ENCODE measurements around the gene SUGCT.

Gene SUGCT

DNA sequence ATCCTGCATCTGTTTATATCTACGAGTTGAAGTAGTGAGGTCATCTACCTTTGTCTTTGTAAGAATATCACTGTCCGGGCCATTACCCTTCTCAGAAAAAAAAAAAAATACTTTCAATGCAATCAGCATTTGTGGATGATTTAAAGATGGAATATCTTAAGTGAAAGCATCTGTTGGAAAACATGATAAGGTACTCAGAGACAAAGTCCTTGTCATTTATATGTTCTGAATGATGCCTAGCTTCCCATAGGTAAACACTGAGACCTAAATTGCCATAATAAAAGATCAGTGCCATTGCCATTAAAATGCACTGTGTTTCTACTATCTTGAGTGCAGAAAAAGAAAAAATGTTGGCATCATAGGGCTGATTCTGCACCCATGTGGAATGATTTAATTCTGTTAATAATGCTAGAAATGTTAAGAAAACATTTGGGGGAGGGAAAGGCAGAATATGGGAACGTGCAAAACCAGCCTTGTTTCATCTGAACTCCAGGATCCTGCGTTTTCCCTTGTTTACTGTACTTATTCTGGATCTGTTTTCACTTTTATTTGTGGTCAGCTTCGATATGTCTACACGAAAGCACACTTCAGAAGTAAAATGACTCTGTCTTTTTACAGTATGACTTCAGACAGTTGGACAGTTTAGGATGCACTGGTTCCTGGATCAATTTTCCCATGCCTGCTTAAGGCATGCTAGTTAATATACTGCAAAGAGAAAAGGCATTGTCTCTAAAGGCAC lies 669.8 kb downstream of the SUGCT start:
- TF ChIP-seq KLF16 (tag by site-specific recombination; IDR thresholded peaks at IDR 0.05): no peak
- TF ChIP-seq, protein P1, sequence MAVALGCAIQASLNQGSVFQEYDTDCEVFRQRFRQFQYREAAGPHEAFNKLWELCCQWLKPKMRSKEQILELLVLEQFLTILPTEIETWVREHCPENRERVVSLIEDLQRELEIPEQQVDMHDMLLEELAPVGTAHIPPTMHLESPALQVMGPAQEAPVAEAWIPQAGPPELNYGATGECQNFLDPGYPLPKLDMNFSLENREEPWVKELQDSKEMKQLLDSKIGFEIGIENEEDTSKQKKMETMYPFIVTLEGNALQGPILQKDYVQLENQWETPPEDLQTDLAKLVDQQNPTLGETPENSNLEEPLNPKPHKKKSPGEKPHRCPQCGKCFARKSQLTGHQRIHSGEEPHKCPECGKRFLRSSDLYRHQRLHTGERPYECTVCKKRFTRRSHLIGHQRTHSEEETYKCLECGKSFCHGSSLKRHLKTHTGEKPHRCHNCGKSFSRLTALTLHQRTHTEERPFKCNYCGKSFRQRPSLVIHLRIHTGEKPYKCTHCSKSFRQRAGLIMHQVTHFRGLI (tag by site-specific recombination; IDR thresholded peaks at IDR 0.05): no peak
- no peak for TF ChIP-seq HOXA7 (CRISPR knock-in tag; IDR thresholded peaks at IDR 0.05; ENCODE audit: borderline replicate concordance)
- TF ChIP-seq ZNF223 (tag by site-specific recombination; IDR thresholded peaks at IDR 0.05): no peak
- TF ChIP-seq TRIM28 (IDR thresholded peaks at IDR 0.05; ENCODE audit: borderline replicate concordance, low read length): no peak
- TF ChIP-seq ZNF214 (tag by site-specific recombination; IDR thresholded peaks at IDR 0.05; ENCODE audit: borderline replicate concordance): no peak
- TF ChIP-seq ZNF221 (tag by site-specific recombination; IDR thresholded peaks at IDR 0.05; ENCODE audit: borderline replicate concordance): no peak
- no peak for TF ChIP-seq ZNF626 (tag by site-specific recombination; IDR thresholded peaks at IDR 0.05)
- TF ChIP-seq, protein P2, sequence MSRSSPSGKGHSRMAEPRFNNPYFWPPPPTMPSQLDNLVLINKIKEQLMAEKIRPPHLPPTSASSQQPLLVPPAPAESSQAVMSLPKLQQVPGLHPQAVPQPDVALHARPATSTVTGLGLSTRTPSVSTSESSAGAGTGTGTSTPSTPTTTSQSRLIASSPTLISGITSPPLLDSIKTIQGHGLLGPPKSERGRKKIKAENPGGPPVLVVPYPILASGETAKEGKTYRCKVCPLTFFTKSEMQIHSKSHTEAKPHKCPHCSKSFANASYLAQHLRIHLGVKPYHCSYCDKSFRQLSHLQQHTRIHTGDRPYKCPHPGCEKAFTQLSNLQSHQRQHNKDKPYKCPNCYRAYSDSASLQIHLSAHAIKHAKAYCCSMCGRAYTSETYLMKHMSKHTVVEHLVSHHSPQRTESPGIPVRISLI (tag by site-specific recombination; IDR thresholded peaks at IDR 0.05): no peak
- TF ChIP-seq ZSCAN23 (tag by site-specific recombination; IDR thresholded peaks at IDR 0.05): no peak
- TF ChIP-seq BCL11A (tag by site-specific recombination; IDR thresholded peaks at IDR 0.05; ENCODE audit: low read depth): no peak
- TF ChIP-seq, protein P3, sequence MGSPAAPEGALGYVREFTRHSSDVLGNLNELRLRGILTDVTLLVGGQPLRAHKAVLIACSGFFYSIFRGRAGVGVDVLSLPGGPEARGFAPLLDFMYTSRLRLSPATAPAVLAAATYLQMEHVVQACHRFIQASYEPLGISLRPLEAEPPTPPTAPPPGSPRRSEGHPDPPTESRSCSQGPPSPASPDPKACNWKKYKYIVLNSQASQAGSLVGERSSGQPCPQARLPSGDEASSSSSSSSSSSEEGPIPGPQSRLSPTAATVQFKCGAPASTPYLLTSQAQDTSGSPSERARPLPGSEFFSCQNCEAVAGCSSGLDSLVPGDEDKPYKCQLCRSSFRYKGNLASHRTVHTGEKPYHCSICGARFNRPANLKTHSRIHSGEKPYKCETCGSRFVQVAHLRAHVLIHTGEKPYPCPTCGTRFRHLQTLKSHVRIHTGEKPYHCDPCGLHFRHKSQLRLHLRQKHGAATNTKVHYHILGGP (tag by site-specific recombination; IDR thresholded peaks at IDR 0.05): no peak
- no peak for TF ChIP-seq KLF7 (tag by site-specific recombination; IDR thresholded peaks at IDR 0.05; ENCODE audit: borderline replicate concordance)
- no peak for TF ChIP-seq HOXD13 (CRISPR knock-in tag; IDR thresholded peaks at IDR 0.05; ENCODE audit: borderline replicate concordance)
- TF ChIP-seq FEZF1 (tag by site-specific recombination; IDR thresholded peaks at IDR 0.05): no peak
- no peak overlapping the region for H3K27ac ChIP-seq (ENCODE audit: extremely low read depth, low read depth, low read length)

DNA sequence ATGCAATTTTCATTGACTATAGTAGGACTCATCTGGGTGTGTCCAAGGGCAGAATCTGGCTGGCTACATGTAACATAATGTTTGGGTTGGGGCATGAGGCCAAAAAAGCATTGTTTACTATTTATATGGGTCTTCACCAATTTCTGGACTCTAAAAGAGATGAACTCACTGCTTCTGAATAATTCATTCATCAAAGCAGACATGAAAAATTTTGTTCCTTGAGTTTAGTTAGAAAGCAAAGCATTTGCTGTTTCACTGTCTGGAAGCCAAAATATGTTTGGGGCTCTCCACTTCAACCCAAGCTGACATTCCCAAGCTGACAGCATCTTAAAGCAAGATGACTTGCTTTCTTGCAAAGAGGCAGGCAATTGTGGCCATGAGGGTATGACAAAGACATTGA lies 670.6 kb downstream of the SUGCT start:
- Histone ChIP-seq H3K36me3 (ENCODE audit: control insufficient read depth in 2 of 2, insufficient read depth in 1 of 2, low read length in 2 of 2) (no peaks in the 10 kb centered on the region), H3K4me1 (ENCODE audit: control insufficient read depth, insufficient read depth, low read length) (no peaks in the 10 kb centered on the region)
- POLR2A ChIA-PET: no interaction called here

More for the DNA sequence above, 669.8 kb downstream of the SUGCT start:
- no peaks in the 10 kb centered on the region for H3K36me3 ChIP-seq (ENCODE audit: control insufficient read depth in 2 of 2, insufficient read depth in 1 of 2, low read length in 2 of 2)
- H3K4me3 ChIP-seq (ENCODE audit: low read depth, low read length): no peak overlapping the region
- ChIA-PET CTCF (interaction anchor here (1.2 kb wide), 1 partner anchor 572 kb away, joined by 7 read pairs; no protein-coding TSS in a partner anchor), POLR2A (no interaction called here)
- no peaks in the 10 kb centered on the region for H3K4me1 ChIP-seq (ENCODE audit: control insufficient read depth, insufficient read depth, low read length)
- H3K9me3 ChIP-seq (ENCODE audit: control insufficient read depth, insufficient read depth, low read depth, low read length): no peaks in the 10 kb centered on the region

More for the DNA sequence above, 670.6 kb downstream of the SUGCT start:
- no peaks in the 10 kb centered on the region for H3K9me3 ChIP-seq (ENCODE audit: control insufficient read depth, insufficient read depth, low read depth, low read length)
- CTCF ChIA-PET: no interaction called here
- H3K27ac ChIP-seq (ENCODE audit: extremely low read depth, low read depth, low read length): no peak overlapping the region
- TF ChIP-seq ZNF335 (tag by site-specific recombination; conservative IDR thresholded peaks at IDR 0.05): no peak
- TF ChIP-seq, protein P4, sequence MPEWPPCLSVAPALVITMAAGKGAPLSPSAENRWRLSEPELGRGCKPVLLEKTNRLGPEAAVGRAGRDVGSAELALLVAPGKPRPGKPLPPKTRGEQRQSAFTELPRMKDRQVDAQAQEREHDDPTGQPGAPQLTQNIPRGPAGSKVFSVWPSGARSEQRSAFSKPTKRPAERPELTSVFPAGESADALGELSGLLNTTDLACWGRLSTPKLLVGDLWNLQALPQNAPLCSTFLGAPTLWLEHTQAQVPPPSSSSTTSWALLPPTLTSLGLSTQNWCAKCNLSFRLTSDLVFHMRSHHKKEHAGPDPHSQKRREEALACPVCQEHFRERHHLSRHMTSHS (tag by site-specific recombination; IDR thresholded peaks at IDR 0.05): no peak
- no peak for TF ChIP-seq ZNF555 (tag by site-specific recombination; conservative IDR thresholded peaks at IDR 0.05)
- no peak for TF ChIP-seq ZFHX2 (tag by site-specific recombination; conservative IDR thresholded peaks at IDR 0.05)
- no peak for TF ChIP-seq ZNF248 (tag by site-specific recombination; IDR thresholded peaks at IDR 0.05)
- TF ChIP-seq ZIC2 (tag by site-specific recombination; IDR thresholded peaks at IDR 0.05): no peak
- TF ChIP-seq, protein P5, sequence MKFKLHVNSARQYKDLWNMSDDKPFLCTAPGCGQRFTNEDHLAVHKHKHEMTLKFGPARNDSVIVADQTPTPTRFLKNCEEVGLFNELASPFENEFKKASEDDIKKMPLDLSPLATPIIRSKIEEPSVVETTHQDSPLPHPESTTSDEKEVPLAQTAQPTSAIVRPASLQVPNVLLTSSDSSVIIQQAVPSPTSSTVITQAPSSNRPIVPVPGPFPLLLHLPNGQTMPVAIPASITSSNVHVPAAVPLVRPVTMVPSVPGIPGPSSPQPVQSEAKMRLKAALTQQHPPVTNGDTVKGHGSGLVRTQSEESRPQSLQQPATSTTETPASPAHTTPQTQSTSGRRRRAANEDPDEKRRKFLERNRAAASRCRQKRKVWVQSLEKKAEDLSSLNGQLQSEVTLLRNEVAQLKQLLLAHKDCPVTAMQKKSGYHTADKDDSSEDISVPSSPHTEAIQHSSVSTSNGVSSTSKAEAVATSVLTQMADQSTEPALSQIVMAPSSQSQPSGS (tag by site-specific recombination; IDR thresholded peaks at IDR 0.05; ENCODE audit: low read depth): no peak
- no peak for TF ChIP-seq ZNF133 (tag by site-specific recombination; IDR thresholded peaks at IDR 0.05)
- TF ChIP-seq, protein P6, sequence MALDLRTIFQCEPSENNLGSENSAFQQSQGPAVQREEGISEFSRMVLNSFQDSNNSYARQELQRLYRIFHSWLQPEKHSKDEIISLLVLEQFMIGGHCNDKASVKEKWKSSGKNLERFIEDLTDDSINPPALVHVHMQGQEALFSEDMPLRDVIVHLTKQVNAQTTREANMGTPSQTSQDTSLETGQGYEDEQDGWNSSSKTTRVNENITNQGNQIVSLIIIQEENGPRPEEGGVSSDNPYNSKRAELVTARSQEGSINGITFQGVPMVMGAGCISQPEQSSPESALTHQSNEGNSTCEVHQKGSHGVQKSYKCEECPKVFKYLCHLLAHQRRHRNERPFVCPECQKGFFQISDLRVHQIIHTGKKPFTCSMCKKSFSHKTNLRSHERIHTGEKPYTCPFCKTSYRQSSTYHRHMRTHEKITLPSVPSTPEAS (tag by site-specific recombination; IDR thresholded peaks at IDR 0.05): no peak
- TF ChIP-seq ZBTB7A (tag by site-specific recombination; IDR thresholded peaks at IDR 0.05; ENCODE audit: low read depth): no peak
- no peak overlapping the region for H3K4me3 ChIP-seq (ENCODE audit: low read depth, low read length)

Measured in HEK293 (cell line).